ENCODE results near the gene MORN5.

MORN5 gene

GRCh38 chr9:122192261-122192875 is 32.7 kb downstream of the MORN5 start:
- in situ Hi-C loops (cut with HindIII; ENCODE audit: low sequenced_read_pairs), result no loop called here
- TF ChIP-seq CTCF (IDR thresholded peaks at IDR 0.05; ENCODE audit: low read depth, low read length), result no peak

GRCh38 chr9:122192914-122193525 is 33.3 kb downstream of the MORN5 start:
- no peak for TF ChIP-seq CTCF (IDR thresholded peaks at IDR 0.05; ENCODE audit: low read depth, low read length)
- in situ Hi-C loops (cut with HindIII; ENCODE audit: low sequenced_read_pairs), result no loop called here
- DNase-seq (ENCODE audit: low read depth, low spot score), result peak; percentile 14
- H3K4me3 ChIP-seq (ENCODE audit: low read depth, low read length), result no peak overlapping the region

More at GRCh38 chr9:122192261-122192875, 32.7 kb downstream of the MORN5 start:
- H3K4me3 ChIP-seq (ENCODE audit: low read depth, low read length), result no peak overlapping the region
- no peak for DNase-seq (ENCODE audit: low read depth, low spot score)

- no peak for TF ChIP-seq CTCF (IDR thresholded peaks at IDR 0.05; ENCODE audit: low read depth, low read length)
- no peak overlapping the region for H3K4me3 ChIP-seq (ENCODE audit: low read depth, low read length)
- in situ Hi-C loops (cut with HindIII; ENCODE audit: low sequenced_read_pairs), result no loop called here
- no peak for DNase-seq (ENCODE audit: low read depth, low spot score)
Observed at GRCh38 chr9:122193651-122194050, 33.9 kb downstream of the MORN5 start.

DNA sequence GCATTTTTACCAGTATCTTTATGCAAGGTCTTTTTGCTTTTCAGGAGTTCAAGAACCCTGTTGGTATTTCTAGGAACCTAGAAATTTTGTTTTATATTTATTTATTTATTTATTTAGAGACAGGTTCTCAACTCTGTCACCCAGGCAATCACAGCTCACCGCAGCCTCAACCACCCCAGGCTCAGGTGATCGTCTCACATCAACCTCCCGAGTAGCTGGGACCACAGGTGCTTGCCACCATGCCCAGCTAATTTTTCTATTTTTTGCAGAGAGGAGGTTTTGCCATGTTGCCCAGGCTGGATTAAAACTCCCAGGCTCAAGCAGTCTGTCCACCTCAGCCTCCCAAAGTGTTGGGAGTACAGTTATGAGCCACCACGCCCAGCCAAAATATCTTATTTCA is 36.2 kb downstream of the MORN5 start:
- no peak for TF ChIP-seq CTCF (IDR thresholded peaks at IDR 0.05; ENCODE audit: low read depth, low read length)
- no peak for DNase-seq (ENCODE audit: low read depth, low spot score)
- no peak overlapping the region for H3K4me3 ChIP-seq (ENCODE audit: low read depth, low read length)
- in situ Hi-C loops (cut with HindIII; ENCODE audit: low sequenced_read_pairs), result no loop called here

- TF ChIP-seq CTCF (IDR thresholded peaks at IDR 0.05; ENCODE audit: low read depth, low read length), result no peak
- H3K4me3 ChIP-seq (ENCODE audit: low read depth, low read length), result no peak overlapping the region
- in situ Hi-C loops (cut with HindIII; ENCODE audit: low sequenced_read_pairs), result no loop called here
- DNase-seq (ENCODE audit: low read depth, low spot score), result no peak
Observed at GRCh38 chr9:122197426-122197825, 37.7 kb downstream of the MORN5 start.

GRCh38 chr9:122197882-122198281 is 38.2 kb downstream of the MORN5 start:
- in situ Hi-C loops (cut with HindIII; ENCODE audit: low sequenced_read_pairs), result no loop called here
- DNase-seq (ENCODE audit: low read depth, low spot score), result no peak

More at GRCh38 chr9:122197882-122198281, 38.2 kb downstream of the MORN5 start:
- no peak for TF ChIP-seq CTCF (IDR thresholded peaks at IDR 0.05; ENCODE audit: low read depth, low read length)
- H3K4me3 ChIP-seq (ENCODE audit: low read depth, low read length), result no peak overlapping the region
